MM.1S (cell line): Measurements from ENCODE around the gene SCUBE1.

Experiments
- CTCF ChIP-seq: fragments of 300-600 bp; sonication (generic); IDR thresholded peaks from 2 replicates; pipeline ENCODE4 v1.5.1; 2016; ENCODE audit warnings: antibody characterized with exemption, low read length, mixed read lengths
- EZH2 ChIP-seq: fragments of 300-600 bp; sonication (generic); optimal IDR thresholded peaks from 2 replicates; pipeline ENCODE3; 2017; ENCODE audit warnings: low read depth, mild to moderate bottlenecking, antibody characterized with exemption, low read length, mixed read lengths

- TF ChIP-seq CTCF (no peak), EZH2 (no peak)
Observed at GRCh38 chr22:43365715-43366440, 22.7 kb upstream of the SCUBE1 start.
